T-helper 2 cell treated with Interferon-gamma antibody and Interleukin-4, amounts not matched to agents 5 μg/mL and 100 μg/mL, for 36 hours (primary cell): ENCODE data around the gene USP6NL.

ENCODE experiments used
- DNase-seq: peaks from one replicate; pipeline ENCODE4 v3.0.0; 2021; ENCODE audit warnings: low spot score
- H3K27ac Mint-ChIP-seq: one replicate; pipeline ENCODE4 v1.8.0; 2021; ENCODE audit warnings: mild to moderate bottlenecking, mixed read lengths
- H3K27me3 Mint-ChIP-seq: one replicate; pipeline ENCODE4 v1.8.0; 2021; ENCODE audit warnings: low read depth, mixed read lengths
- H3K36me3 Mint-ChIP-seq: one replicate; pipeline ENCODE4 v1.8.0; 2021; ENCODE audit warnings: low read depth, mixed read lengths
- H3K4me1 Mint-ChIP-seq: one replicate; pipeline ENCODE4 v1.8.0; 2021; ENCODE audit warnings: low read depth, mixed read lengths
- H3K4me3 Mint-ChIP-seq: one replicate; pipeline ENCODE4 v1.8.0; 2022; ENCODE audit warnings: mild to moderate bottlenecking, moderate library complexity, mixed read lengths
- H3K9me3 Mint-ChIP-seq: one replicate; pipeline ENCODE4 v1.8.0; 2021; ENCODE audit warnings: mixed read lengths

Gene USP6NL

GRCh38 chr10:11563936-11564335 is 47.5 kb downstream of the USP6NL start:
- Mint-ChIP-seq H3K4me1 (no peaks in the 10 kb centered on the region), H3K27me3 (peaks cover 5% of the 10 kb centered on the region), H3K36me3 (no peaks in the 10 kb centered on the region), H3K4me3 (no peak overlapping the region), H3K27ac (no peak overlapping the region), H3K9me3 (no peaks in the 10 kb centered on the region)
- no peak for DNase-seq

DNA sequence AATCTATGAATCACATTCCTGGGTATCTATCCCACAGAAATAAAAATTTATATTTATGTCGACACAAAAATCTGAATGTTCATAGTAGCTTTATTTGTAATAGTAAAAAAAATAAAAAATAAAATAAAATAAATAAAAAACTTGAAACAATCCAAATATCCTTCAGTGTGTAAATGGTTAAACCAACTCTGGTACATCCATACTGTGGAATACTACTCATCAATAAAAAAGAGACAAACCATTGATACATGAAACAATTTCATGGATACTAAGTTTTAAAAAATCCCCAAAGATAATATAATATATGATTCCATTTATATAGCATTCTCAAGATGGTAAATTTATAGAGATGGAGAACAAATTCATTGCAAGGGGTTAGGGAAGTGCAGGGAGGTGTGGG is 48.6 kb downstream of the USP6NL start:
- no peak overlapping the region for H3K4me3 Mint-ChIP-seq

GRCh38 chr10:11560076-11560709 is 51.3 kb downstream of the USP6NL start:
- no peak for DNase-seq
- H3K4me1 Mint-ChIP-seq, result peaks cover 3% of the 10 kb centered on the region
- H3K36me3 Mint-ChIP-seq, result no peaks in the 10 kb centered on the region
- no peak overlapping the region for H3K4me3 Mint-ChIP-seq
- H3K27me3 Mint-ChIP-seq, result peaks cover 19% of the 10 kb centered on the region
- no peaks in the 10 kb centered on the region for H3K9me3 Mint-ChIP-seq
- H3K27ac Mint-ChIP-seq, result no peak overlapping the region

More for the DNA sequence above, 48.6 kb downstream of the USP6NL start:
- Mint-ChIP-seq H3K27me3 (peaks cover 8% of the 10 kb centered on the region), H3K27ac (no peak overlapping the region), H3K36me3 (no peaks in the 10 kb centered on the region), H3K9me3 (no peaks in the 10 kb centered on the region), H3K4me1 (no peaks in the 10 kb centered on the region)
- no peak for DNase-seq

DNA sequence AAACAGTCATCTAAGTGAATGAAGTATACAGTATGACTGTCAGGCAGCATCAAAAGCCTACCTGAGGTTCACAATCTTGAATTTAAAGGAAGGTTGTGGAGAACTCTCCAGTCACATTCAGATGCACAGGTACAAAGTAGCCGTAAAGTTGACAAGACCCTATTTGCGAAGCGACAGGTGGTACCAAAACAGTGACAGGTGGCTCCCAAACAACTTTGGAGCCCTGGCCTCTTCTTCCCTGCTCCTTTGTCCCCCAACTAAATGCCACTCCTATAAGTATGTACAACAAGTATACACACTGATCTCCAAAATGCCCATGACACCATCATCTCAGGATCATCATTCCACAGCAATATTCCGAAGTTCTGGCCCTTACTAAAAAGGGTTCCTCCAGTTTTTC is 53.5 kb downstream of the USP6NL start:
- no peaks in the 10 kb centered on the region for H3K36me3 Mint-ChIP-seq
- no peaks in the 10 kb centered on the region for H3K9me3 Mint-ChIP-seq
- H3K4me1 Mint-ChIP-seq, result peaks cover 12% of the 10 kb centered on the region
- no peak overlapping the region for H3K4me3 Mint-ChIP-seq
- peaks cover 19% of the 10 kb centered on the region for H3K27me3 Mint-ChIP-seq
- H3K27ac Mint-ChIP-seq, result no peak overlapping the region
- DNase-seq, result no peak

DNA sequence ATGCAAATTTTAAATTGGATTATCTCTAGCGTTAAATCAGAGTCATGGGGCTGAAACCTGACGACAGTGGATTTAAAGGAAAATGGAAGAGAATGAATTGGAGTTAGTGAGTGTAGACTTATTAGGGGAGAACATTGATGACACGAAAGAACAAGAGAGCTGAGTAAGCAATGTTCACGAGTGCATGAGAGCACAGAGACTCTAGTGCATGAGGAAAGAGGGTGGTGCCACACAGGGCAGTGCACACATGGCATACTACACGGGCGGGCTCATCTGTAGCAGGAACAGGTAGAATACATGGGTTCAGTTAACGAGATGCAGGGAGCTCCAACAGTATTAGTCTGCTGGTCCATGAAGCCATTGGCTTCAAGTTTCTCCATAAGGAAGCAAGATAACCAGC is 53.9 kb downstream of the USP6NL start:
- Mint-ChIP-seq H3K4me3 (no peak overlapping the region), H3K27me3 (peaks cover 19% of the 10 kb centered on the region), H3K36me3 (no peaks in the 10 kb centered on the region), H3K9me3 (no peaks in the 10 kb centered on the region), H3K27ac (no peak overlapping the region), H3K4me1 (peaks cover 12% of the 10 kb centered on the region)
- DNase-seq, result no peak

- peaks cover 18% of the 10 kb centered on the region for H3K4me1 Mint-ChIP-seq
- H3K36me3 Mint-ChIP-seq, result no peaks in the 10 kb centered on the region
- DNase-seq, result no peak
- no peak overlapping the region for H3K4me3 Mint-ChIP-seq
- H3K27ac Mint-ChIP-seq, result no peak overlapping the region
- peaks cover 19% of the 10 kb centered on the region for H3K27me3 Mint-ChIP-seq
- no peaks in the 10 kb centered on the region for H3K9me3 Mint-ChIP-seq
Measured at GRCh38 chr10:11555556-11555955, 55.9 kb downstream of the USP6NL start.

DNA sequence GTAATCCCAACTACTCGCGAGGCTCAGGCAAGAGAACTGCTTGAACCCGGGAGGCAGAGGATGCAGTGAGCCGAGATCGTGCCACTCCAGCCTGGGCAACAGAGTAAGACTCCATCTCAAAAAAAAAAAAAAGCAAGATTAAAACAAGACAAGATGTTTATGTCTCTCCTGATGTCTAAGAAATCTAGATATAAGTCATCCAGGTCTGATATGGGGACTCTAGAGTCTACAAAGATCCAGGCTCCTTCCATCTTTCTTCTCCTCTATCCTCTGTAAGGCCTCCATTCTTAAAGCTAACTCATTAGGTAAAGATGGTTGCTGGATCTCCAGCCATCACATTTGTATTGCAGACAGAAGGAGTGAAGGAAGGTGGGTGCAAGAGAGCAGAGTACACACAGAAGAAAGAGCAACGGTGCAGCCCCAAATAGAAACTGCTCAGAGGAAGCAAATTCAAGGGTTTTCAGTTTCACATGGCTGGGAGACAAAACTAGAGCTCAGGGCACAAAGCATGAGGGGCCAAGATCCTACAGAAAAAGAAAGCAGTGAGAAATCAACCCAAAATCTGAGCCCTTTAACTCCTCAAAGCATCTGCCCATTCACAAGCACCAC is 57.6 kb downstream of the USP6NL start:
- Mint-ChIP-seq H3K36me3 (no peaks in the 10 kb centered on the region), H3K27me3 (peaks cover 19% of the 10 kb centered on the region), H3K4me3 (peak overlapping the region; percentile 9), H3K4me1 (peaks cover 18% of the 10 kb centered on the region), H3K9me3 (no peaks in the 10 kb centered on the region), H3K27ac (peak overlapping the region; percentile 41)
- DNase-seq, result peak; percentile 17

DNA sequence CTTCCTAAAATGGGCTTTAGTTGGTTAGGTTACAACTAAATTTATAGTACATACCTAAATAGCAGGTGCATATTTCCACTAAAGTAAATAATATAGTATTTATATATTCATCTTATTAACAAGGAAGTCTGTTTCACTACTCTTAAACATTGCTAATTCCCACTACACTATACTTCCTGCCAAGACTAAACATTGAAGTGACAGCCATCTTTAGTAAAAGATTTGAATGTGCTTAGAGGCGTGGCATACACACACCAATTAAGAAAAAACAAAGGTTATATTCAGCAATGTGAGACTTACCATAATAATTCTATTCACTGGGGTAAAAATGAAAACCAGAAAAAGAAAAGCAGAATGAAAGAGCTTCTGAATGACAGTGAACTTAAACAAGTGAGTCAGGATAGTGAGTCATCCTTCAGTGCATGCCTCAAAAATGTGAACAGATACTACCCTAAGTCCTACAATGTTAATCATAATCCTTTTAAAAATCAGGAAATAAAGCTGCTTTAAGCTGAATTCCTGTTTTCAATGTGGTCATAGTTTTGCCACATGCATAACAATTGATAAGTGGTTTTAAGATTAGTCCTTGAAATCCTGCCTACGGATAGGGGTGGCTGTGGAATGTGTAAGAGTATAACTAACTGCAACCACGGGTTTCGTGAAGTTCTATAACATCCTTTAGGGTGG is 59.4 kb downstream of the USP6NL start:
- Mint-ChIP-seq H3K4me1 (peaks cover 18% of the 10 kb centered on the region), H3K4me3 (no peak overlapping the region), H3K27me3 (peaks cover 11% of the 10 kb centered on the region), H3K9me3 (no peaks in the 10 kb centered on the region), H3K36me3 (no peaks in the 10 kb centered on the region), H3K27ac (peak overlapping the region; percentile 8)
- no peak for DNase-seq

GRCh38 chr10:11551104-11551503 is 60.3 kb downstream of the USP6NL start:
- H3K4me1 Mint-ChIP-seq, result peaks cover 18% of the 10 kb centered on the region

DNA sequence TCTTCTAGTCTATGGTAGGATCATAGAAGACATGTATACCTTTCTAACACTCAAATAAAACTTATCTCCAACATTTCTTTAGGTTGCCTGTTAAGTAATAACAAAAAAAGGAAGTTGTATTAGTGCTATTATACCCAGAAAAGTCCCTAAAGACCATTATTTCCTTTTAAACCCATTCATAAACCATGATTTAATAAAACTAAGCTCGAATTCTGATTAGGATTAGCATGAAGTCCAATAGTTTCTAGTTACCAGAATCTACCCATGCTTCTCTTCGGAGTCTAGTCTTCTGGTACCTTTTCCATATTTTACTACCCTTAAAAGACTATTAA is 62.7 kb downstream of the USP6NL start:
- Mint-ChIP-seq H3K27ac (no peak overlapping the region), H3K27me3 (peaks cover 5% of the 10 kb centered on the region), H3K4me1 (peaks cover 6% of the 10 kb centered on the region), H3K4me3 (no peak overlapping the region), H3K9me3 (no peaks in the 10 kb centered on the region), H3K36me3 (no peaks in the 10 kb centered on the region)
- DNase-seq, result no peak

More at GRCh38 chr10:11551104-11551503, 60.3 kb downstream of the USP6NL start:
- Mint-ChIP-seq H3K27me3 (peaks cover 8% of the 10 kb centered on the region), H3K4me3 (no peak overlapping the region), H3K9me3 (no peaks in the 10 kb centered on the region), H3K36me3 (no peaks in the 10 kb centered on the region), H3K27ac (no peak overlapping the region)
- no peak for DNase-seq

GRCh38 chr10:11548065-11548767 is 63.2 kb downstream of the USP6NL start:
- no peaks in the 10 kb centered on the region for H3K36me3 Mint-ChIP-seq
- H3K9me3 Mint-ChIP-seq, result no peaks in the 10 kb centered on the region
- H3K27me3 Mint-ChIP-seq, result peaks cover 5% of the 10 kb centered on the region
- H3K4me3 Mint-ChIP-seq, result no peak overlapping the region
- no peak overlapping the region for H3K27ac Mint-ChIP-seq
- no peak for DNase-seq
- H3K4me1 Mint-ChIP-seq, result peaks cover 6% of the 10 kb centered on the region

DNA sequence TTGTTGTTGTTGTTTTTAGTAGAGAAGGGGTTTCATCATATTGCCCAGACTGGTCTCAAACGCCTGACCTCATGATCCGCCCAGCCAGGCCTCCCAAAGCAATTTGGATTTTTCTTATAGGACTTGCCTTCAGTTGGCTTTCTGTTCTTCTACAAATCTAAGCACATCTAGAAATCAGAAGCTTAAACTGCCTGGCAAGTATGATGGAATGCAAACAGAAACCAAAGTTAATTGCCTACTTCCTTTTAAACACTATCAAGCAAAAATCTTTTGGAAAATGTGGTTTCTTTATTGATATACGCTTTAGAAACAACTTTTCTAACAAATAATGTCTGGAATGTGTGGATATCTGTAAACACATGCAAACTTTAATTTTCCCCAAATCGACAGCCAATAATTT is 64.9 kb downstream of the USP6NL start:
- Mint-ChIP-seq H3K27me3 (peaks cover 5% of the 10 kb centered on the region), H3K4me1 (peaks cover under 1% of the 10 kb centered on the region), H3K4me3 (no peak overlapping the region), H3K9me3 (no peaks in the 10 kb centered on the region), H3K36me3 (no peaks in the 10 kb centered on the region), H3K27ac (no peak overlapping the region)
- no peak for DNase-seq

DNA sequence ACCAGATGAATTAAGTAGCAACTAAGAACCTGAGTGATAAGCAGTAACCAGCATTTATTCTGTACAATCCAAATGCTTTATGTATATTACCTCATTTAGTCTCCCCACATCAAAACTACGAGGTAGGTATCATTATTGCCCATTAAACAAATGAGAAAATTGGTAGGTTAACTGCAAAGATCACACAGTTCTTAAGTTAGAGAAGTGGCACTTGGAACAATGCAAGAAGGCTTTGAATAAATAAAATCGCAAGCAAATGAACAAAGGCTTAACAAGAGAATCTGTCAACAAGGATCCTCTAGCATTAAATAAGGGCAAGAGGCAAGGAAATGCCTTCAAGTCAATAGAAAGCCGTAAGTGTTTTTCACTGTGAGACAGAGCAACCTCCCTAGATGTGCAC is 70.2 kb downstream of the USP6NL start:
- peaks cover 23% of the 10 kb centered on the region for H3K27me3 Mint-ChIP-seq
- no peak overlapping the region for H3K27ac Mint-ChIP-seq
- H3K36me3 Mint-ChIP-seq, result no peaks in the 10 kb centered on the region
- DNase-seq, result no peak
- no peak overlapping the region for H3K4me3 Mint-ChIP-seq
- H3K4me1 Mint-ChIP-seq, result no peaks in the 10 kb centered on the region
- no peaks in the 10 kb centered on the region for H3K9me3 Mint-ChIP-seq

- Mint-ChIP-seq H3K4me1 (no peaks in the 10 kb centered on the region), H3K27me3 (peaks cover 28% of the 10 kb centered on the region), H3K27ac (no peak overlapping the region), H3K36me3 (no peaks in the 10 kb centered on the region), H3K4me3 (no peak overlapping the region), H3K9me3 (no peaks in the 10 kb centered on the region)
- no peak for DNase-seq
Measured at GRCh38 chr10:11539191-11539868, 72.1 kb downstream of the USP6NL start.
